ENCODE data around the gene CCDC63.
A peak's percentile ranks its signal among the peaks of the same experiment; 100 is the strongest.

CCDC63 gene

GRCh38 chr12:110888256-110888991, 41.6 kb downstream of the CCDC63 start:
- DNase-seq, result no peak

- no peak for DNase-seq
These were observed 42.6 kb downstream of the CCDC63 start for GRCh38 chr12:110889361-110889760.

- DNase-seq, result no peak
These were observed 47.2 kb downstream of the CCDC63 start for GRCh38 chr12:110893956-110894355.

- no peak for DNase-seq
These were observed 49.8 kb downstream of the CCDC63 start for GRCh38 chr12:110896559-110896958.

GRCh38 chr12:110901401-110901800, 54.6 kb downstream of the CCDC63 start:
- no peak for DNase-seq

- DNase-seq, result no peak
These were observed 56.7 kb downstream of the CCDC63 start for GRCh38 chr12:110903511-110903910.

- peak in 1 of 2 experiments; percentile 19 for DNase-seq
These were observed 59.3 kb downstream of the CCDC63 start for GRCh38 chr12:110906083-110906482.

- no peak for DNase-seq
These were observed 59.7 kb downstream of the CCDC63 start for GRCh38 chr12:110906516-110906915.

GRCh38 chr12:110906985-110907384, 60.2 kb downstream of the CCDC63 start:
- DNase-seq, result no peak

GRCh38 chr12:110907583-110907982, 60.8 kb downstream of the CCDC63 start:
- DNase-seq, result no peak

- DNase-seq, result no peak
These were observed 61.8 kb downstream of the CCDC63 start for GRCh38 chr12:110908377-110909152.

GRCh38 chr12:110912263-110912662, 65.5 kb downstream of the CCDC63 start:
- DNase-seq, result no peak

- DNase-seq, result no peak
These were observed 66.6 kb downstream of the CCDC63 start for GRCh38 chr12:110913119-110914056.

GRCh38 chr12:110916295-110916875, 69.6 kb downstream of the CCDC63 start:
- DNase-seq, result no peak

- no peak for DNase-seq
These were observed 70.7 kb downstream of the CCDC63 start for GRCh38 chr12:110917467-110917866.

GRCh38 chr12:110917961-110918360, 71.2 kb downstream of the CCDC63 start:
- DNase-seq, result no peak

GRCh38 chr12:110919720-110920119, 72.9 kb downstream of the CCDC63 start:
- no peak for DNase-seq

GRCh38 chr12:110920324-110920910, 73.6 kb downstream of the CCDC63 start, which contains the start of gene MYL2:
Gene MYL2, minus strand, starts transcription at chr12:110920579. Its CDS starts 50 bp downstream, at chr12:110920529.
- no peak for DNase-seq

GRCh38 chr12:110921262-110921661, 74.5 kb downstream of the CCDC63 start:
- no peak for DNase-seq

GRCh38 chr12:110922652-110923051, 75.9 kb downstream of the CCDC63 start:
- DNase-seq, result no peak

GRCh38 chr12:110923192-110923591, 76.4 kb downstream of the CCDC63 start:
- no peak for DNase-seq

- DNase-seq, result no peak
These were observed 77.0 kb downstream of the CCDC63 start for GRCh38 chr12:110923692-110924334.

Measured in NCI-H526 (cell line).